ENCODE data around the gene CLTCL1.

DNA sequence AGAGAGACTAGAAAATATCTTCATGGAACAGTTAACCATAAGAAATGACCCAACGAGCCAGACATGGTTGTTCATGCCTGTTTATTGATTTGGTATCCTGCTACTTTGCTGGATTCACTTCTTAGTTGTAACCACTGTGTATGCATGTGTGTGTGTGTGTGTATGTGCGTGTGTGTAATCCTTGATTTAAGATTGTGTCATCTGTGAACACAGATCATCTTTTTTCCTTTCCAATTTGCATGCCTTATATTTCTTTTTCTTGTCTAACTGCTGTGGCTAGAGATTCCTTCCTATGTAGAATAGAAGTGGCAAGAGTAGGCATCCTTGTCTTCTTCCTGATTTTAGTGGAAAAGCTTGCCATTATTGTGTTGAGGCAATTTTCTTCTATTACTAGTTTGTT lies 16.4 kb upstream of the CLTCL1 start:
- TF ChIP-seq YY1 (IDR thresholded peaks at IDR 0.05; ENCODE audit: insufficient read depth, insufficient read length), result no peak
- TF ChIP-seq ZNF274 (IDR thresholded peaks at IDR 0.05; ENCODE audit: low read depth, low read length), result no peak
